Pancreas (tissue), 10 donors: ENCODE data around the gene ADIPOR1. TPM values are rescaled to one million over a fixed set of nuclear protein-coding genes. Genes with fewer than 3 reads are reported as not detected.
"Not testable (repeated sequence)": the region's sequence is repeated elsewhere in the genome, so short reads cannot be mapped to it uniquely, and the experiment has no call there.

Experiments
- ATAC-seq, 4 donors: fragments of 200-7000 bp; cut with Tn5 transposase; one replicate each; pipeline versions ENCODE4 v1.8.0 to v1.9.1; 2020; ENCODE audit warnings: mild to moderate bottlenecking in 4 of 4, moderate library complexity in 4 of 4
- DNase-seq, 6 donors: peaks; one replicate each; pipeline ENCODE4 v3.0.0-alpha.2; 2020
- FAIRE-seq: peaks from 2 replicates; lab custom pipeline; 2012; peaks lifted over from hg19 to GRCh38; lab: Jason Lieb, UNC
- H3K27ac ChIP-seq, 4 donors: fragments of 200-600 bp; sonication (generic); 1 replicate in 3 of 4; 2 replicates in 1 of 4; pipeline versions ENCODE4 v1.5.0 to v1.8.0; 2020
- H3K27me3 ChIP-seq, 4 donors: fragments of 200-600 bp; one replicate each; pipeline ENCODE4 v1.8.0; 2021
- H3K36me3 ChIP-seq, 3 donors: fragments of 200-600 bp; sonication (generic) in 1 of 3; one replicate each; pipeline versions ENCODE4 v1.5.0 to v1.8.0; 2020 to 2021
- H3K4me1 ChIP-seq, 3 donors: fragments of 200-600 bp; one replicate each; pipeline ENCODE4 v1.8.0; 2021
- H3K4me3 ChIP-seq, 4 donors: fragments of 200-600 bp; sonication (generic) in 2 of 4; one replicate each; pipeline versions ENCODE4 v1.5.0 to v1.8.0; 2020 to 2021
- H3K9me3 ChIP-seq, 4 donors: fragments of 200-600 bp; one replicate each; pipeline ENCODE4 v1.8.0; 2021
- CTCF ChIP-seq, 4 donors: fragments of 200-600 bp; sonication (generic) in 3 of 4; IDR thresholded peaks; one replicate each; pipeline versions ENCODE4 v1.5.0 to v1.8.0; 2021; ENCODE audit warnings: antibody characterized with exemption in 4 of 4
- WGBS, 2 donors: extraction: QIAGEN DNeasy Blood & Tissue Kit; methylation state at CpG; one replicate each; pipeline ENCODE4 v1.1.7; 2013; 5-methylcytosine and 5-hydroxymethylcytosine counted together
- intact Hi-C, 3 donors: fragments of 100-400 bp; cut with DNase I; formaldehyde crosslinking; loops; one replicate each; pipeline versions ENCODE4 v1.11.1 to v1.14.2; 2022
- polyA plus RNA-seq, 2 donors: library from polyadenylated mRNA; stranded (reverse); fragments of 200-250 nt; gene quantifications; one replicate each; pipeline ENCODE4 v1.2.3, GENCODE V29; 2013
- total RNA-seq, 6 donors: library from RNA; stranded (reverse); fragmentation: NEBNext Ultra II Directional in 4 of 6; extraction: Animal tissue kit (Norgen Biotek cat#: 25700) in 4 of 6; gene quantifications; one replicate each; pipeline versions ENCODE4 v1.2.1 to v1.2.4, GENCODE V29; 2021 to 2023
- donor health status: healthy with polysubstance abuse.
- donor health status: DM: no; HTN: no; CAD: no; lungs with moderate emphysema.
- donor health status: DM: no; HTN: no; CAD: no.
- donor health status: control.
- donor health status: control.
- donor health status: Bipolar disorder and iron deficiency.
- donor health status: DM: yes; HTN: yes; CAD: no.
- donor health status: DM: no; HTN: no; CAD: no.
- donor health status: DM: no; HTN: no; CAD: no.
- donor health status: DM: yes; HTN: yes; CAD: no.

Gene ADIPOR1
- total RNA-seq, result 10 to 100 TPM; 34.2 to 52.2 (median 49.5) TPM
- polyA plus RNA-seq, result 10 to 100 TPM; 27.9 to 45.6 TPM

- Histone ChIP-seq H3K4me3 (peak within 1 kb of the TSS; percentile 81 to 100 (median 95)), H3K4me1 (peaks cover 5 to 31% (median 22%) of the 10 kb centered on the region in 3 donors), H3K36me3 (no peaks in the 10 kb centered on the region), H3K27me3 (no peaks in the 10 kb centered on the region), H3K9me3 (no peaks in the 10 kb centered on the region), H3K27ac (peak within 1 kb of the TSS; percentile 81 to 93 (median 90))
- peak in 2 of 4 donors; percentile 9 to 12 for TF ChIP-seq CTCF (IDR thresholded peaks at IDR 0.05)
- peak; percentile 93 to 97 (median 94) for DNase-seq
- 0 to 1% methylated on average over 55 to 86 of the region's 86 CpGs for WGBS, 2 donors
- no peak for FAIRE-seq
- ATAC-seq, result peak; percentile 99
- intact Hi-C loops, result no loop called here
Measured at GRCh38 chr1:202957733-202958543, at the start of gene ADIPOR1. TSS of gene ADIPOR1 (minus strand) at chr1:202958312. CDS start at chr1:202951070, 7,242 bp downstream.

- no peaks in the 10 kb centered on the region for H3K27me3 ChIP-seq
- peak; percentile 41 for FAIRE-seq
- WGBS, 2 donors, result 0 to 1% methylated on average over 66 to 78 of the region's 78 CpGs
- H3K4me1 ChIP-seq, result peaks cover 0 to 16% (median 13%) of the 10 kb centered on the region in 3 donors
- peak within 1 kb of the TSS; percentile 75 to 87 (median 82) for H3K27ac ChIP-seq
- DNase-seq, result peak; percentile 95 to 98 (median 96)
- ATAC-seq, result peak; percentile 95 to 99 (median 98)
- H3K36me3 ChIP-seq, result peaks cover 0 to 19% (median 0%) of the 10 kb centered on the region in 3 donors
- H3K4me3 ChIP-seq, result peak within 1 kb of the TSS; percentile 46 to 85 (median 62)
- no peaks in the 10 kb centered on the region for H3K9me3 ChIP-seq
- no peak for TF ChIP-seq CTCF (IDR thresholded peaks at IDR 0.05)
- intact Hi-C loops, result no loop called here
Measured at GRCh38 chr1:203006948-203007871, 49.1 kb upstream of the ADIPOR1 start, which contains the start of gene TMEM183A. TSS of gene TMEM183A (plus strand) at chr1:203007374. CDS start at chr1:203007466, 92 bp downstream.

GRCh38 chr1:203005395-203006142, 47.5 kb upstream of the ADIPOR1 start:
- FAIRE-seq, H3K27me3 ChIP-seq, H3K27ac ChIP-seq, H3K9me3 ChIP-seq, intact Hi-C loops, ATAC-seq, H3K36me3 ChIP-seq, DNase-seq, H3K4me3 ChIP-seq: not testable (repeated sequence)
- 77 to 81% methylated on average over 17 of the region's 17 CpGs for WGBS, 2 donors
- H3K4me1 ChIP-seq, result peaks cover 0 to 16% (median 13%) of the 10 kb centered on the region in 3 donors

- Histone ChIP-seq H3K9me3 (no peaks in the 10 kb centered on the region), H3K27me3 (no peaks in the 10 kb centered on the region), H3K36me3 (no peaks in the 10 kb centered on the region), H3K4me3 (no peak overlapping the region), H3K4me1 (no peaks in the 10 kb centered on the region), H3K27ac (no peak overlapping the region)
- 71 to 74% methylated on average over 1 of the region's 1 CpG for WGBS, 2 donors
- FAIRE-seq (no peak), DNase-seq (no peak), ATAC-seq (no peak)
- TF ChIP-seq CTCF (IDR thresholded peaks at IDR 0.05), result no peak
- intact Hi-C loops, result no loop called here
Measured at GRCh38 chr1:203002951-203003350, 44.8 kb upstream of the ADIPOR1 start.
